Activated CD8-positive, alpha-beta memory T cell treated with anti-CD3 and anti-CD28 coated beads, Interleukin-2, amount 10 ng/mL, durations not matched to agents 7 days and 5 days (primary cell): ENCODE results near the gene HELZ. TPM values are rescaled to one million over a fixed set of nuclear protein-coding genes. Genes with fewer than 3 reads are reported as not detected.
"Not testable (repeated sequence)": the region's sequence is repeated elsewhere in the genome, so short reads cannot be mapped to it uniquely, and the experiment has no call there.

Source experiments
- ATAC-seq: fragments of 150-1000 bp; cut with Tn5 transposase; one replicate; pipeline ENCODE4 v1.10.0; 2021; ENCODE audit warnings: moderate library complexity
- CTCF ChIA-PET: fragments of 350-600 bp; sonication (Branson Sonifier 250); formaldehyde crosslinking; loops from one replicate; lab custom pipeline; 2021; ENCODE audit warnings: antibody characterized with exemption; lab: Charles Lee
- DNase-seq: peaks from one replicate; pipeline ENCODE4 v3.0.0-alpha.2; 2020
- H3K27ac Mint-ChIP-seq: one replicate; pipeline ENCODE4 v1.8.0; 2021; ENCODE audit warnings: mild to moderate bottlenecking, mixed read lengths
- H3K27me3 Mint-ChIP-seq: one replicate; pipeline ENCODE4 v1.8.0; 2021; ENCODE audit warnings: mixed read lengths
- H3K36me3 Mint-ChIP-seq: one replicate; pipeline ENCODE4 v1.8.0; 2021; ENCODE audit warnings: mild to moderate bottlenecking, mixed read lengths
- H3K4me1 Mint-ChIP-seq: one replicate; pipeline ENCODE4 v1.8.0; 2021; ENCODE audit warnings: mixed read lengths
- H3K4me3 Mint-ChIP-seq: one replicate; pipeline ENCODE4 v1.8.0; 2021; ENCODE audit warnings: mild to moderate bottlenecking, moderate library complexity, mixed read lengths
- H3K9me3 Mint-ChIP-seq: one replicate; pipeline ENCODE4 v1.8.0; 2022; ENCODE audit warnings: low read depth, mixed read lengths
- total RNA-seq, 2 experiments: library from RNA; stranded (reverse); gene quantifications; one replicate each; pipeline ENCODE4 v1.2.3, GENCODE V29; 2021

HELZ gene, protein sequence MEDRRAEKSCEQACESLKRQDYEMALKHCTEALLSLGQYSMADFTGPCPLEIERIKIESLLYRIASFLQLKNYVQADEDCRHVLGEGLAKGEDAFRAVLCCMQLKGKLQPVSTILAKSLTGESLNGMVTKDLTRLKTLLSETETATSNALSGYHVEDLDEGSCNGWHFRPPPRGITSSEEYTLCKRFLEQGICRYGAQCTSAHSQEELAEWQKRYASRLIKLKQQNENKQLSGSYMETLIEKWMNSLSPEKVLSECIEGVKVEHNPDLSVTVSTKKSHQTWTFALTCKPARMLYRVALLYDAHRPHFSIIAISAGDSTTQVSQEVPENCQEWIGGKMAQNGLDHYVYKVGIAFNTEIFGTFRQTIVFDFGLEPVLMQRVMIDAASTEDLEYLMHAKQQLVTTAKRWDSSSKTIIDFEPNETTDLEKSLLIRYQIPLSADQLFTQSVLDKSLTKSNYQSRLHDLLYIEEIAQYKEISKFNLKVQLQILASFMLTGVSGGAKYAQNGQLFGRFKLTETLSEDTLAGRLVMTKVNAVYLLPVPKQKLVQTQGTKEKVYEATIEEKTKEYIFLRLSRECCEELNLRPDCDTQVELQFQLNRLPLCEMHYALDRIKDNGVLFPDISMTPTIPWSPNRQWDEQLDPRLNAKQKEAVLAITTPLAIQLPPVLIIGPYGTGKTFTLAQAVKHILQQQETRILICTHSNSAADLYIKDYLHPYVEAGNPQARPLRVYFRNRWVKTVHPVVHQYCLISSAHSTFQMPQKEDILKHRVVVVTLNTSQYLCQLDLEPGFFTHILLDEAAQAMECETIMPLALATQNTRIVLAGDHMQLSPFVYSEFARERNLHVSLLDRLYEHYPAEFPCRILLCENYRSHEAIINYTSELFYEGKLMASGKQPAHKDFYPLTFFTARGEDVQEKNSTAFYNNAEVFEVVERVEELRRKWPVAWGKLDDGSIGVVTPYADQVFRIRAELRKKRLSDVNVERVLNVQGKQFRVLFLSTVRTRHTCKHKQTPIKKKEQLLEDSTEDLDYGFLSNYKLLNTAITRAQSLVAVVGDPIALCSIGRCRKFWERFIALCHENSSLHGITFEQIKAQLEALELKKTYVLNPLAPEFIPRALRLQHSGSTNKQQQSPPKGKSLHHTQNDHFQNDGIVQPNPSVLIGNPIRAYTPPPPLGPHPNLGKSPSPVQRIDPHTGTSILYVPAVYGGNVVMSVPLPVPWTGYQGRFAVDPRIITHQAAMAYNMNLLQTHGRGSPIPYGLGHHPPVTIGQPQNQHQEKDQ (N-terminal part only)
- 100 to 1,000 TPM in 1 of 2 experiments, 10 to 100 TPM in 1; 77.5 to 102 TPM for total RNA-seq

DNA sequence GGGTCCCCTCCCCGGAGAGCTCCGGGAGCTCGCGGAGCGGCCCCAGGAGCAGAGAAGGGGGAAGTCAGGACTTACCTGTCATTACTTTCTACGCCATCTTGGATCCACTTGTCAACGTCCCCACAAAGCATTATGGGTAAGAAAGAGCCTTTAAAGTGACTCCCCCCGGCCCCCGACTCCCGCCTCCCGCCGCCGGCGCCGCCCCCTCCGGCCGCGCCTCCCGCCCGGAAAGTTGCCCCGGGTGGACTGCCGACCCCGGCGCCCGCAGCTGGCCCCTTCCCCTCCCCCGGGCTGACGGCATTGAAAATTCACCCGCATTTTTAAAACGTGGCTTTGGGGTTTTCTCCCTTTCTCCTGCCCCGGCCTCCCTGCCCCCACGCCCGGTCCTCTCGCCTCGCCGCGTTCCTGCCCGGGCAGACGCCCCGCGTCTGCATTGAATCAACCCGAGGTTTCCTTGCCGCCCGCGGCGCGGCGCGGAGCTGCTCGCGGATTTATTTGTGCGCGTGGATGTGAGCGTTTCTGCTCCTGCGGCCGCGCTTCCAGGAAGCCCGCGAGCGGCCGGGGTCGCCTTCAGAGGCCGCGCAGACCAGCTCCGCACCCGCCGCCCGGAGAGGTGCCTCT lies at the start of gene HELZ:
TSS of gene HELZ (minus strand) at position 124 of the 621 bp plus-strand sequence. CDS start 26,392 bp downstream, outside the sequence.
- no peaks in the 10 kb centered on the region for H3K9me3 Mint-ChIP-seq
- H3K27ac Mint-ChIP-seq = peak within 1 kb of the TSS; percentile 93
- H3K27me3 Mint-ChIP-seq = no peaks in the 10 kb centered on the region
- ATAC-seq = peak; percentile 64
- CTCF ChIA-PET = interaction anchor here (0.9 to 2.0 kb wide), 4 partner anchors 12 to 47 kb away, joined by 3 to 7 read pairs (median 4); no protein-coding TSS in a partner anchor
- H3K4me1 Mint-ChIP-seq = peaks cover 53% of the 10 kb centered on the region
- H3K36me3 Mint-ChIP-seq = peaks cover 30% of the 10 kb centered on the region
- H3K4me3 Mint-ChIP-seq = peak within 1 kb of the TSS; percentile 85
- DNase-seq = peak; percentile 82

DNA sequence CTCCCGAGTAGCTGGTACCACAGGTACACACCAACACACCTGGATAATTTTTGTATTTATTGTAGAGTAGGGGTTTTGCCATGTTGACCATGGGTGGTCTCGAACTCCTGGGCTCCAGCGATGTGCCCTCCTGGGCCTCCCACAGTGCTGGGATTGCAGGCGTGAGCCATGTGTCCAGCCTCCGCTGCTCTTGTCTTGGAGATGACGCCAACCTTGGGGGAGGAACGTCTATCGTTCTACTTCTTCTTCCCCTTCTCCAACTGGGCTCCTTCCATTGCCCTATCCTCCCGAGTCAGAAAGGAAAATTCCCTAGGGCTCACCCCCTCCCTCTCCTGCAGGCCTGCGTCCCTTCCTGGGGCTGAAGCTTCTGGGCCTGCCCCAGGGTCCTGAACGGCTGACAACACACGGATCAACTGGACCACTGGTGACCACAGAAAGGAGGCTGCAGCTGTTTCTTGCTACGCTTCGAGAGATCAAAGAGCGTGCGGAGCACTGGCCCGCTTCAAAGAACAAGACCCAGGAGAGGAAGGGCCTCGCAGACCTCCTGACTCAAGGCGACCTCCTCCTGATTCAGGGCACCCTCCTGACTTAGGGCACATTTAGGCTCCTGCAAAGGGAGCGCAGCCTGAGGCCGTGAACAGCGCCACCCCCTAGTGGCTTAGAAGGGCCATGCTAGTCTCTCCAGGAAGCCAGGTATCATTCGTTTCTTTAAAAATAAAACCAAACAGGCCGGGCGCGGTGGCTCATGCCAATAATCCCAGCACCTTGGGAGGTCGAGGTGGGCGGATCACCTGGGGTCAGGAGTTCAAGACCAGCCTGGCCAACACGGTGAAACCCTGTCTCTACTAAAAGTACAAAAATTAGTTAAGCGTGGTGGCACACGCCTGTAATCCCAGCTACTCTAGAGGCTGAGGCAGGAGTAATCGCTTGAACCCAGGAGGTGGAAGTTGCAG lies 48.5 kb upstream of the HELZ start:
- H3K4me3 Mint-ChIP-seq = peak overlapping the region; percentile 32
- peak; percentile 84 for DNase-seq
- no peaks in the 10 kb centered on the region for H3K27me3 Mint-ChIP-seq
- no peaks in the 10 kb centered on the region for H3K36me3 Mint-ChIP-seq
- CTCF ChIA-PET = interaction anchor here (0.6 to 5.7 kb wide), 20 partner anchors 12 to 548 kb away, joined by 3 to 43 read pairs (median 3); no protein-coding TSS in a partner anchor
- ATAC-seq = peak; percentile 100
- peaks cover 4% of the 10 kb centered on the region for H3K4me1 Mint-ChIP-seq
- peak overlapping the region; percentile 52 for H3K27ac Mint-ChIP-seq
- H3K9me3 Mint-ChIP-seq = no peaks in the 10 kb centered on the region

DNA sequence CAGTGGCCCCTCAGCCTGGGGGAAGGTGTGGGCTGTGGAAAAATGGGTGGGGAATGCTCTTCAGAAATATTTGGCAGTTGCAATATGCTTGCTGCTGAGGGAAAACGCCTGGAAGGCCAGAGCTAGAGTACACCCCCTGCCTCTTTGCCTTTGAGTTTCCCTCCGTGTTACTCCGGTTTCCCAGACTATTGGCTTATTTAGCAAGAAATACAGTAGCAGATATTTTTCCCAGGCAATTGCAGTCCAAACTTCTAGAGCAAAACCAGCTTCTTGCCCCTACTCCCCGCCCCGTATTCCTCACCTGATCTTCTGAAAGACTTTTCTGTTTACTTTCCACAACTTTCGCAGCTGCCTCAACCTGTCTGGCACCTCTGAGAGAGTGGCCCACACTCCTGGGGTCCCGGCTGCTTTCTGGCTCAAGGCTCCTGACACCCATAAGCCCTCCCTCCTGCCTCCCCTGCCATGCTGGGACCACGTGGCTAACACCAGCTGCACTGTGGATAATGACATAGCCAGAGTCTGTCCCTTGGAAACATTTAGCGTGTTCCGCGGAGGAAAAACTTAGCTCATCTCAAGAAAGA lies 45.8 kb upstream of the HELZ start:
- H3K9me3 Mint-ChIP-seq = no peaks in the 10 kb centered on the region
- no peaks in the 10 kb centered on the region for H3K36me3 Mint-ChIP-seq
- DNase-seq (no peak), ATAC-seq (no peak)
- no peak overlapping the region for H3K4me3 Mint-ChIP-seq
- no peaks in the 10 kb centered on the region for H3K27me3 Mint-ChIP-seq
- H3K4me1 Mint-ChIP-seq = peaks cover 4% of the 10 kb centered on the region
- no peak overlapping the region for H3K27ac Mint-ChIP-seq
- CTCF ChIA-PET = interaction anchor here (0.6 to 5.7 kb wide), 7 partner anchors 9 to 171 kb away, joined by 3 to 43 read pairs (median 3); no protein-coding TSS in a partner anchor

DNA sequence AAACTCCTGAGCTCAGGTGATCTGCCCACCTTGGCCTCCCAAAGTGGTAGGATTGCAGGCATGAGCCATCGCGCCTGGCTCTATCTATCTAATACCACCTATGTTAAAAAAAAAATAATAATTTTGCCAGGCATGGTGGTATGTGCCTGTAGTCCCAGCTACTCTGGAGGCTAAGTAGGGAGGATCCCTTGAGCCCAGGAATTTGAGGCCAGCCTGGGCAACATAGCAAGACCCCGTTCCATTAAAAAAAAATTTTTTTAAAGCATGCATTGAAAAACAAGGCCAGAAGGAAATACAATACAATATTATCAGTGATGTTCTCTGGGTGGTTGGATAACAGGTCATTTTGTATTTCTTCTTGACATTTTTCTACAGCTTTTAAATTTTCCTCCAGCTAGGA lies 45.2 kb upstream of the HELZ start:
- CTCF ChIA-PET = interaction anchor here (1.0 to 4.6 kb wide), 4 partner anchors 9 to 72 kb away, joined by 3 to 31 read pairs (median 3); no protein-coding TSS in a partner anchor
- Mint-ChIP-seq H3K36me3 (no peaks in the 10 kb centered on the region), H3K4me1 (peaks cover 4% of the 10 kb centered on the region), H3K4me3 (no peak overlapping the region), H3K27me3 (no peaks in the 10 kb centered on the region), H3K27ac (no peak overlapping the region), H3K9me3 (no peaks in the 10 kb centered on the region)
- no peak for ATAC-seq
- DNase-seq = no peak

DNA sequence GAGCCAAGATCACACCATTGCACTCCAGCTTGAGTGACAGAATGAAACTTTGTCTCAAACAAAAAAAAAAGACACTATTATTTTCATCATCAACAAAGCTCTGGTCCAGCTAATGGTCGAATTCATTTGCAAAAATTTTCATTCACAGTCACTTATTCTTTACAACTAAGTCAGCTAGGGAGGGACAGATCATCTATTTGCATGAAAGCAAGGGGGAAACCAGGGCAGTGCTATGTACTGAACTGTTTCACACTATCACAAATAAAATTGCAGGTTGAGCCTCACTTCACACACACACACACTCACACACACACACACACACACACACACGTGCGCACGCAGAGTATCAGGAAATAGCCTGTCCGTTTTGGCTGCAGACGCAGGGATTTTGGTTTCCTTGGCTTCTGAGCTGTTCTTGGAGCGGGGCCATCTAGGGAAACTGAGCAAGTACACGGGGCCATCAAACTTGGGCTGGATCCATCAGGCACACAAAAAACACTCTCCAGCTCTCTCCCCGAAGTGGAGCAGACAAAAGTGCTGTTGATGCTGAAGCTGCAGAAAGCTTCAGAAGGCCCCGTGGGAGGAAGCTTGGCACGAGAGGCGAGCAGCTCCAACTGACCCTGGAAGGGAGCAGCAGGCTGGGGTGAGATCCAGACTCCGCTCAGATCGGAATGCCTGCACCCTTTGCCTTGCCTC lies 44.3 kb upstream of the HELZ start:
- no peaks in the 10 kb centered on the region for H3K36me3 Mint-ChIP-seq
- H3K4me3 Mint-ChIP-seq = no peak overlapping the region
- DNase-seq (no peak), ATAC-seq (no peak)
- H3K27me3 Mint-ChIP-seq = no peaks in the 10 kb centered on the region
- CTCF ChIA-PET = interaction anchor here (0.6 to 1.9 kb wide), 4 partner anchors 21 to 207 kb away, joined by 3 to 4 read pairs (median 4); no protein-coding TSS in a partner anchor
- H3K4me1 Mint-ChIP-seq = peaks cover 4% of the 10 kb centered on the region
- no peak overlapping the region for H3K27ac Mint-ChIP-seq
- H3K9me3 Mint-ChIP-seq = no peaks in the 10 kb centered on the region

DNA sequence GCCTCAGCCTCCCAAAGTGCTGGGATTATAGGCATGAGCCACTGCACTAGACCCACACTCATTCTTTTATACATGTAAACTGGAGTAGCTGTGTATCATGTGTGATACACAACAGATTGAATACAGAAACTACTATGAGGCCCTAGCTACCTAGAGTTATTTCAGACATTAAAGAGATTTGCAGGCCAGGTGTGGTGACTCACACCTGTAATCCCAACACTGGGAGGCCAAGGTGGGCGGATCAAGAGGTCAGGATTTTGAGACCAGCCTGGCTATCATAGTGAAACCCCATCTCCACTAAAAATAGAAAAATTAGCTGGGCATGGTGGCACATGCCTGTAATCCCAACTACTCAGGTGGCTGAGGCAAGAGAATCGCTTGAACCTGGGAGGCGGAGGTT lies 41.8 kb upstream of the HELZ start:
- H3K9me3 Mint-ChIP-seq, CTCF ChIA-PET, H3K27ac Mint-ChIP-seq, H3K4me3 Mint-ChIP-seq, H3K27me3 Mint-ChIP-seq, DNase-seq, ATAC-seq, H3K4me1 Mint-ChIP-seq, H3K36me3 Mint-ChIP-seq: not testable (repeated sequence)

DNA sequence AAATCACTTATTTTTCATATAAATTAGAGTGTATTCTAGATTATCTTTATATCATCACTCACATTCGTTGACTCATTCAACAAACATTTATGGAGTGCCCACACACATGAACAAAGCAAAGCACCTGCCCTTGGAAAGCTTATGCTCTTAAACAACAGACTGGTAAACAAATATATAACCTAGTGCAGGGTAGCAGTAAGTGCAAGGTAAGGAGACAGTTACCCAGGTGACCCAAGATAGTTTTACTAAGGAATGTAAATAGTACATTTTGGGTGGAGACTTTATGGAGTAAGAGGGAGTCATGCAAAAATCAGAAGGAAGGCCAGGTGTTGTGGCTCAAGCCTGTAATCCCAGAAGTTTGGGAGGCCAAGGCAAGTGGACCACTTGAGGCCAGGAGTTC lies 40.4 kb upstream of the HELZ start:
- H3K27ac Mint-ChIP-seq = no peak overlapping the region
- no peaks in the 10 kb centered on the region for H3K4me1 Mint-ChIP-seq
- H3K27me3 Mint-ChIP-seq = no peaks in the 10 kb centered on the region
- no peak overlapping the region for H3K4me3 Mint-ChIP-seq
- ATAC-seq (no peak), DNase-seq (no peak)
- CTCF ChIA-PET = interaction anchor here (2.1 kb wide), 1 partner anchor 12 kb away, joined by 8 read pairs; no protein-coding TSS in a partner anchor
- no peaks in the 10 kb centered on the region for H3K36me3 Mint-ChIP-seq
- H3K9me3 Mint-ChIP-seq = no peaks in the 10 kb centered on the region

DNA sequence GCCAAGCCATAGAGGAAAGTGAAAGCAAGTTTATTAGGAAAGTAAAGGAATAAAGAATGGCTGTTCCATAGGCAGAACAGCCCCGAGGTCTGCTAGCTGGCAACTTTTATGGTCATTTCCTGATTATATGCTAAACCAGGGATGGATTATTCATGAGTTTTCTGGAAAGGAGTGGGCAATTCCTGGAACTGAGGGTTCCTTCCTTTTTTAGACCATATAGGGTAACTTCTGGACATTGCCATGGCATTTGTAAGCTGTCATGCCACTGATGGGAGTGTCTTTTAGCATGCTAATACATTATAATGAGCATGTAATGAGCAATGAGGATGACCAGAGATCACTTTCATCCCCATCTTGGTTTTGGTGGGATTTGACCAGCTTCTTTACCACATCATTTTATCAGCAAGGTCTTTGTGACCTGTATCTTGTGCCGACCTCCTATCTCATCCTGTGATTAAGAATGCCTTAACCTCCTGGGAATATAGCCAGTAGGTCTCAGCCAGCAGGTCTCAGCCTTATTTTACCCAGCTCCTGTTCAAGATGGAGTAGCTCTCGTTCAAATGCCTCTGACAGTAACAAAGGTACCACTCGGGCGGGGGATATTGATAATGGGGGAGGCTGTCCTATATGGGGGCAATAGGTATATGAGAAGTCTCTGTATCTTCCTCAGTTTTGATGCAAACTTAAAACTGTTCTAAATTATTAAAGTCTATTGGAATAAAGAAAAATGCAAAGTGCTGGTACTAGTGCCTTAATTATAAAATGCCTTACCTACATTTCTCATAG lies 38.9 kb upstream of the HELZ start:
- Mint-ChIP-seq H3K9me3 (no peaks in the 10 kb centered on the region), H3K4me3 (no peak overlapping the region), H3K36me3 (no peaks in the 10 kb centered on the region), H3K4me1 (no peaks in the 10 kb centered on the region), H3K27me3 (no peaks in the 10 kb centered on the region), H3K27ac (no peak overlapping the region)
- DNase-seq = no peak
- no peak for ATAC-seq
- CTCF ChIA-PET = interaction anchor here (2.1 to 5.7 kb wide), 2 partner anchors 9 to 11 kb away, joined by 8 to 31 read pairs; no protein-coding TSS in a partner anchor

DNA sequence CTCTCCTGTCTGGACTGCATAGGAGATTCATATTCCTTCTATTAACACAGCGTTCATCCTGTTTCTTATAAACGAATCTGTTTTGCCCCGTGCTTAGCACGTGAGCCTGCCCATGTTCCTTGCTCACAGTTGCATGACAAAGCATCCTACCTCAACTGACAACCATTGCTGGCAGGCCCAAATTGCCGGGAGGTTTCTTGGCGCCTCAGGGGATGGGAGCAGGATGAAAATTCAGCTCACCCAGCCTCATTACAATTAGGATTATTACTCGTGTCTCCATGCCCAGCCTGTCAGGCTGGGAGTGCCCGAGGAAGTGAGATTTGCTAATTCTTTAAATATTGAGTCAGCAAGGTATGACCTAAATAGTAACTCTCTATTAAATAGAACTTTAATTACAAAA lies 36.7 kb upstream of the HELZ start:
- CTCF ChIA-PET = interaction anchor here (1.0 to 5.7 kb wide), 2 partner anchors 9 to 11 kb away, joined by 3 to 31 read pairs; no protein-coding TSS in a partner anchor
- no peak for DNase-seq
- no peaks in the 10 kb centered on the region for H3K36me3 Mint-ChIP-seq
- no peak for ATAC-seq
- H3K4me3 Mint-ChIP-seq = no peak overlapping the region
- H3K27me3 Mint-ChIP-seq = no peaks in the 10 kb centered on the region
- no peaks in the 10 kb centered on the region for H3K4me1 Mint-ChIP-seq
- no peak overlapping the region for H3K27ac Mint-ChIP-seq
- no peaks in the 10 kb centered on the region for H3K9me3 Mint-ChIP-seq

DNA sequence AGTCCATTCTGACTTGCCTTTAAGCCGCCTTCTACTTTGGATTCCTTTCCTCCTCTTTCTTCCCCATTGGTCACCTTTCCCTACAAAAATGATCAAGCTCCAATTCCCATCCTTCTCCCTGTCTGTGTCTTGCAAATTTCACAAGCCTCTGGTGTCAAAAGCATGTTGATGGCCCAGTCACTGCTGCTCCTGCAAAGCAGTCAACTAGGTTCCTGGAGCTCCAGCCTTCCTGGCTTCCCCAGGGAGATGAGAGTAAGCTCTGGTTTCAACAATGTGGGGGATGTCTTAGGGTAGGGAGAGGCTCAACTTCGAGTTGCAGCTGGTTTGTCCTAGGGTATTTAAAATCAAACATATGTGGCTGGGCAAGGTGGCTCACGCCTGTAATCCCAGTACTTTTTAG lies 36.1 kb upstream of the HELZ start:
- no peaks in the 10 kb centered on the region for H3K4me1 Mint-ChIP-seq
- H3K27ac Mint-ChIP-seq = no peak overlapping the region
- ATAC-seq (no peak), DNase-seq (no peak)
- no peaks in the 10 kb centered on the region for H3K27me3 Mint-ChIP-seq
- CTCF ChIA-PET = interaction anchor here (1.0 to 5.7 kb wide), 2 partner anchors 9 to 12 kb away, joined by 3 to 31 read pairs; no protein-coding TSS in a partner anchor
- H3K9me3 Mint-ChIP-seq = no peaks in the 10 kb centered on the region
- no peak overlapping the region for H3K4me3 Mint-ChIP-seq
- no peaks in the 10 kb centered on the region for H3K36me3 Mint-ChIP-seq
